Activated CD4-positive, alpha-beta memory T cell treated with anti-CD3 and anti-CD28 coated beads, Interleukin-2, amount 10 ng/mL, durations not matched to agents 7 days and 5 days (primary cell): ENCODE results near the gene TNFAIP3. TPM values are rescaled to one million over a fixed set of nuclear protein-coding genes. Genes with fewer than 3 reads are reported as not detected.

ENCODE experiments used
- CTCF ChIA-PET: fragments of 350-600 bp; sonication (Branson Sonifier 250); formaldehyde crosslinking; loops from one replicate; lab custom pipeline; 2021; ENCODE audit warnings: antibody characterized with exemption, inconsistent platforms; lab: Charles Lee
- POLR2A ChIA-PET: fragments of 350-600 bp; sonication (Branson Sonifier 250); formaldehyde crosslinking; loops from one replicate; lab custom pipeline; 2021; ENCODE audit warnings: antibody characterized with exemption; lab: Charles Lee
- DNase-seq: peaks from one replicate; pipeline ENCODE4 v3.0.0-alpha.2; 2020
- H3K27ac Mint-ChIP-seq: one replicate; pipeline ENCODE4 v1.8.0; 2021; ENCODE audit warnings: mild to moderate bottlenecking, mixed read lengths
- H3K27me3 Mint-ChIP-seq: one replicate; pipeline ENCODE4 v1.8.0; 2021; ENCODE audit warnings: mixed read lengths
- H3K36me3 Mint-ChIP-seq: one replicate; pipeline ENCODE4 v1.8.0; 2021; ENCODE audit warnings: low read depth, mixed read lengths
- H3K4me1 Mint-ChIP-seq: one replicate; pipeline ENCODE4 v1.8.0; 2021; ENCODE audit warnings: mixed read lengths
- H3K4me3 Mint-ChIP-seq: one replicate; pipeline ENCODE4 v1.8.0; 2021; ENCODE audit warnings: mild to moderate bottlenecking, mixed read lengths
- H3K9me3 Mint-ChIP-seq: one replicate; pipeline ENCODE4 v1.8.0; 2021; ENCODE audit warnings: mixed read lengths
- total RNA-seq, 2 experiments: library from RNA; stranded (reverse); gene quantifications; one replicate each; pipeline ENCODE4 v1.2.3, GENCODE V29; 2021

TNFAIP3 gene
- total RNA-seq, 2 experiments from 2014 or later: 143 to 144 TPM

DNA sequence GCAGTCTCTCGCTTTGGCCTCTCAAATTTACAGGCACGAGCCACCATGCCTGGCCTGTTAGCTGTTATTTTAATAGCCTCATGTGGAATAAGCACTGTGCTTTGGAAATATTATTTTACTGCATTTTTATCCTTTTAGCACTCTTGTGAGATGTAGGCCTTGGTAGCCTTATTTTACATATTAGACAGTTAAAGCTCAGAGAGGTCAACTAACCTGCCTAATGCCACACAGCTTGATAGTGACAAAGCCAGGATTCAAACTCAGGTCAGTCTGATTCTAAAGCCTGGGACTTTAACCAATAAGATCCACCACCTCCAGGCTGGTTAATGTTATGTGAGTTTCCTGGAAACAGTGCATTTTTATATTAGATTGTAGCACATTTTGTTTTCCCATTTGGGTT lies 9.5 kb downstream of the TNFAIP3 start:
- Mint-ChIP-seq H3K27ac (no peak overlapping the region), H3K4me3 (no peak overlapping the region), H3K27me3 (no peaks in the 10 kb centered on the region), H3K9me3 (no peaks in the 10 kb centered on the region), H3K36me3 (peaks cover 96% of the 10 kb centered on the region), H3K4me1 (peaks cover 74% of the 10 kb centered on the region)
- ChIA-PET CTCF (interaction anchor here (0.9 to 2.8 kb wide), 3 partner anchors 9 to 100 kb away, joined by 3 to 15 read pairs (median 4); partner anchors contain the start of gene TNFAIP3), POLR2A (interaction anchor here (1.1 kb wide), 1 partner anchor 8 kb away, joined by 3 read pairs; no protein-coding TSS in a partner anchor)
- DNase-seq: no peak

DNA sequence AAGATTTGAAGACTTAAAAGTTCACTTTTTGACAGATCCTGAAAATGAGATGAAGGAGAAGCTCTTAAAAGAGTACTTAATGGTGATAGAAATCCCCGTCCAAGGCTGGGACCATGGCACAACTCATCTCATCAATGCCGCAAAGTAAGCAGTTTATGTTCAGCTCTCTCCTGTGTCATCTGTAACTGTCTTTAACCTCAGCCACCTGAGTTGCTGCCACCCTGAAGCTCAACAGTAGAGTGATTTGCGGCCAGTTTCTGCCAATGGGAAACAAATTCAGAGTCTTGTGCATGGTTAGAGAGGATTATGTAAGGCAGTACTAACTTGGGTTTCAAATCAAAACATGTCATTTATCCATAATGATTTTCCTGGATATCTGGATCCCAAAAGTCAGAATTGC lies 10.1 kb downstream of the TNFAIP3 start:
- no peak for DNase-seq
- Mint-ChIP-seq H3K9me3 (no peaks in the 10 kb centered on the region), H3K27me3 (no peaks in the 10 kb centered on the region), H3K4me3 (no peak overlapping the region), H3K27ac (no peak overlapping the region), H3K36me3 (peaks cover 96% of the 10 kb centered on the region), H3K4me1 (peaks cover 72% of the 10 kb centered on the region)
- POLR2A ChIA-PET: interaction anchor here (1.1 kb wide), 1 partner anchor 9 kb away, joined by 3 read pairs; no protein-coding TSS in a partner anchor
- CTCF ChIA-PET: interaction anchor here (0.5 to 2.8 kb wide), 4 partner anchors 10 to 219 kb away, joined by 3 to 15 read pairs (median 4); partner anchors contain the start of gene TNFAIP3

DNA sequence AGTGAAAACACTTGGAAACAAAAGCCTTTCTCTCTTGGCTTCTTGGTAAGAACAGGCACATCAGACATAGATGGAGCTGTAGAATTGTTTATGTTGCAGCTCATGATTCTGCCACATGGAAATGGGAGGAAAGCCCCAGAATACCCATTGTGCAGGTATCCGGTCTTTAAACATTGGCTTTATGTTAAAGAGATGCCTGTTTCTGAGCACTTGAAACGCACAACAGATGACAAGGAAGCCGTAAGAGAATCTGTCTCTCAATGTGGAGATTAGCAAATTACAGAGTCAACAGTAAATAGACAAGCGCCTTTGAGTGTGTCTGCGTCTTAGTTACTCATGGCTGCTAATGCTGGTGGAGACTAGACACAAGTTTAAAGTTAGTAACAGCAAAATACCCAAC lies 10.5 kb downstream of the TNFAIP3 start:
- H3K27me3 Mint-ChIP-seq: no peaks in the 10 kb centered on the region
- peaks cover 72% of the 10 kb centered on the region for H3K4me1 Mint-ChIP-seq
- no peak overlapping the region for H3K27ac Mint-ChIP-seq
- no peak for DNase-seq
- POLR2A ChIA-PET: interaction anchor here (1.0 to 1.1 kb wide), 3 partner anchors 8 to 78 kb away, joined by 3 read pairs; no protein-coding TSS in a partner anchor
- H3K9me3 Mint-ChIP-seq: no peaks in the 10 kb centered on the region
- CTCF ChIA-PET: interaction anchor here (0.5 to 2.8 kb wide), 4 partner anchors 10 to 220 kb away, joined by 3 to 15 read pairs (median 4); partner anchors contain the start of gene TNFAIP3
- H3K4me3 Mint-ChIP-seq: no peak overlapping the region
- H3K36me3 Mint-ChIP-seq: peaks cover 94% of the 10 kb centered on the region

DNA sequence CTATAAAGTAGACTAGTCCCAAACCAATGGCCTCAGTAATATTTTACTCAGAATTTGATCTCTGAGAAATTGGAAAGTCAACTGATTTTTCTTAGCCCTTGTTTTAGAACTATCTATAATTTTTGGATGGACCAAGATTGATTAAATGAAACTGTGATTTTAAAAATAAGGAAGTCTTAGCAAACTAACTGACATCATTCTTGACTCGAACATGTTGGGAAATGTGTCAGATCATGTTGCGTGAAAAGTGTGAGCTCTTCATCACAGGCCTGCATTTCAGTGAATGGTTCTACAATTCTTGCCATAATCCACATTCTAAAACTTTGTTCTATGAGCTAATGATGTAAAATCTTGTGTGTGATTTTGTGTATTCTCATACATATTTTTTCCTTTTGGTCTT lies 11.0 kb downstream of the TNFAIP3 start:
- DNase-seq: no peak
- Mint-ChIP-seq H3K27me3 (no peaks in the 10 kb centered on the region), H3K36me3 (peaks cover 92% of the 10 kb centered on the region), H3K4me3 (no peak overlapping the region), H3K4me1 (peaks cover 70% of the 10 kb centered on the region), H3K27ac (no peak overlapping the region), H3K9me3 (no peaks in the 10 kb centered on the region)
- CTCF ChIA-PET: interaction anchor here (1.0 to 2.8 kb wide), 3 partner anchors 11 to 68 kb away, joined by 3 to 15 read pairs (median 4); partner anchors contain the start of gene TNFAIP3
- POLR2A ChIA-PET: interaction anchor here (1.0 to 1.1 kb wide), 2 partner anchors 8 to 79 kb away, joined by 3 read pairs; no protein-coding TSS in a partner anchor

GRCh38 chr6:137878486-137879285 lies 11.6 kb downstream of the TNFAIP3 start:
- Mint-ChIP-seq H3K36me3 (peaks cover 89% of the 10 kb centered on the region), H3K27ac (no peak overlapping the region), H3K4me3 (no peak overlapping the region), H3K9me3 (no peaks in the 10 kb centered on the region), H3K27me3 (no peaks in the 10 kb centered on the region), H3K4me1 (peaks cover 69% of the 10 kb centered on the region)
- ChIA-PET POLR2A (interaction anchor here (0.6 to 1.1 kb wide), 3 partner anchors 9 to 79 kb away, joined by 3 read pairs; no protein-coding TSS in a partner anchor), CTCF (interaction anchor here (1.0 to 2.8 kb wide), 3 partner anchors 8 to 68 kb away, joined by 3 to 15 read pairs (median 6); partner anchors contain the start of gene TNFAIP3)
- DNase-seq: no peak

DNA sequence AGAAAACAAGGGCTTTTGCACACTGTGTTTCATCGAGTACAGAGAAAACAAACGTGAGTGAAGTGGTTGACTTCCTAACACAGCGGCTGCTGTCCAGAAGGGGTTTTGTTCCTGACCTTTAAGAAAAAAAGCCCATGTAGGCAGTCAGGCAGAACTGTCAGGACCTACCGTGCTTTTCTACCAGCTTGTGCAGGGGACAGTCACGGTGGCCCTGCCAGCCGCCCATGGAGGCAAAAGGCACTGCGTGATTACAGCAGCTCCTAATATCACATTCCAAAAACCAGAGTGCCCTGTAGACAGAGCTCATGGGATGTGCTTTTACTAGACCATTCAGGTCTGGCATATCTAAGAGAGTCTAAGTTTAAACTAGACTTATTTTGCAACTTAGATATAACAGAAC lies 12.2 kb downstream of the TNFAIP3 start:
- no peaks in the 10 kb centered on the region for H3K9me3 Mint-ChIP-seq
- H3K36me3 Mint-ChIP-seq: peaks cover 86% of the 10 kb centered on the region
- H3K27me3 Mint-ChIP-seq: no peaks in the 10 kb centered on the region
- ChIA-PET POLR2A (interaction anchor here (0.6 kb wide), 1 partner anchor 33 kb away, joined by 3 read pairs; no protein-coding TSS in a partner anchor), CTCF (interaction anchor here (1.5 kb wide), 1 partner anchor 9 kb away, joined by 6 read pairs; no protein-coding TSS in a partner anchor)
- no peak overlapping the region for H3K4me3 Mint-ChIP-seq
- peaks cover 70% of the 10 kb centered on the region for H3K4me1 Mint-ChIP-seq
- DNase-seq: no peak
- H3K27ac Mint-ChIP-seq: no peak overlapping the region

GRCh38 chr6:137879885-137880745 lies 13.1 kb downstream of the TNFAIP3 start:
- H3K27ac Mint-ChIP-seq: peak overlapping the region; percentile 16
- peaks cover 83% of the 10 kb centered on the region for H3K36me3 Mint-ChIP-seq
- peaks cover 67% of the 10 kb centered on the region for H3K4me1 Mint-ChIP-seq
- peaks cover 3% of the 10 kb centered on the region for H3K9me3 Mint-ChIP-seq
- ChIA-PET POLR2A (interaction anchor here (0.6 to 4.9 kb wide), 3 partner anchors 8 to 1257 kb away, joined by 4 to 42 read pairs (median 29); partner anchors contain the start of gene TNFAIP3), CTCF (interaction anchor here (0.6 to 5.4 kb wide), 3 partner anchors 10 to 21 kb away, joined by 3 to 68 read pairs (median 6); partner anchors contain the start of gene TNFAIP3)
- no peak overlapping the region for H3K4me3 Mint-ChIP-seq
- no peaks in the 10 kb centered on the region for H3K27me3 Mint-ChIP-seq
- DNase-seq: no peak

- H3K36me3 Mint-ChIP-seq: peaks cover 79% of the 10 kb centered on the region
- H3K4me3 Mint-ChIP-seq: no peak overlapping the region
- no peak for DNase-seq
Observed at GRCh38 chr6:137880746-137881521, 13.9 kb downstream of the TNFAIP3 start.

DNA sequence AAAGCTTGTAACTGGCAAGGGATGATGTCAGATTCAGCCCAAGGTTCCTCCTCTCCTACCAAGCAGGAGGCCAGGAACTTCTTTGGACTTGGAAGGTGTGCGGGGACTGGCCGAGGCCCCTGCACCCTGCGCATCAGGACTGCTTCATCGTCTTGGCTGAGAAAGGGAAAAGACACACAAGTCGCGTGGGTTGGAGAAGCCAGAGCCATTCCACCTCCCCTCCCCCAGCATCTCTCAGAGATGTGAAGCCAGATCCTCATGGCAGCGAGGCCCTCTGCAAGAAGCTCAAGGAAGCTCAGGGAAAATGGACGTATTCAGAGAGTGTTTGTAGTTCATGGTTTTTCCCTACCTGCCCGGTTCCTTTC lies 14.4 kb downstream of the TNFAIP3 start:
- DNase-seq: no peak
- H3K4me3 Mint-ChIP-seq: no peak overlapping the region
- no peaks in the 10 kb centered on the region for H3K27me3 Mint-ChIP-seq
- POLR2A ChIA-PET: interaction anchor here (0.8 to 4.9 kb wide), 6 partner anchors 10 to 57 kb away, joined by 3 to 42 read pairs (median 4); partner anchors contain the start of gene TNFAIP3
- peaks cover 80% of the 10 kb centered on the region for H3K36me3 Mint-ChIP-seq
- peaks cover 58% of the 10 kb centered on the region for H3K4me1 Mint-ChIP-seq
- peaks cover 6% of the 10 kb centered on the region for H3K9me3 Mint-ChIP-seq
- H3K27ac Mint-ChIP-seq: peak overlapping the region; percentile 31
- CTCF ChIA-PET: interaction anchor here (1.4 to 5.4 kb wide), 3 partner anchors 12 to 173 kb away, joined by 5 to 68 read pairs (median 7); partner anchors contain the start of gene TNFAIP3

More at GRCh38 chr6:137880746-137881521, 13.9 kb downstream of the TNFAIP3 start:
- peak overlapping the region; percentile 71 for H3K27ac Mint-ChIP-seq
- peaks cover 6% of the 10 kb centered on the region for H3K9me3 Mint-ChIP-seq
- POLR2A ChIA-PET: interaction anchor here (3.4 to 4.9 kb wide), 2 partner anchors 9 to 13 kb away, joined by 29 to 42 read pairs; partner anchors contain the start of gene TNFAIP3
- no peaks in the 10 kb centered on the region for H3K27me3 Mint-ChIP-seq
- CTCF ChIA-PET: interaction anchor here (1.4 to 5.4 kb wide), 3 partner anchors 11 to 173 kb away, joined by 5 to 68 read pairs (median 7); partner anchors contain the start of gene TNFAIP3
- H3K4me1 Mint-ChIP-seq: peaks cover 59% of the 10 kb centered on the region

DNA sequence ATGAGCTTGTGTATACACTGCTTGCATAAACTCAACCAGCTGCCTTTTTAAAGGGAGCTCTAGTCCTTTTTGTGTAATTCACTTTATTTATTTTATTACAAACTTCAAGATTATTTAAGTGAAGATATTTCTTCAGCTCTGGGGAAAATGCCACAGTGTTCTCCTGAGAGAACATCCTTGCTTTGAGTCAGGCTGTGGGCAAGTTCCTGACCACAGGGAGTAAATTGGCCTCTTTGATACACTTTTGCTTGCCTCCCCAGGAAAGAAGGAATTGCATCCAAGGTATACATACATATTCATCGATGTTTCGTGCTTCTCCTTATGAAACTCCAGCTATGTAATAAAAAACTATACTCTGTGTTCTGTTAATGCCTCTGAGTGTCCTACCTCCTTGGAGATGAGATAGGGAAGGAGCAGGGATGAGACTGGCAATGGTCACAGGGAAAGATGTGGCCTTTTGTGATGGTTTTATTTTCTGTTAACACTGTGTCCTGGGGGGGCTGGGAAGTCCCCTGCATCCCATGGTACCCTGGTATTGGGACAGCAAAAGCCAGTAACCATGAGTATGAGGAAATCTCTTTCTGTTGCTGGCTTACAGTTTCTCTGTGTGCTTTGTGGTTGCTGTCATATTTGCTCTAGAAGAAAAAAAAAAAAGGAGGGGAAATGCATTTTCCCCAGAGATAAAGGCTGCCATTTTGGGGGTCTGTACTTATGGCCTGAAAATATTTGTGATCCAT lies 15.3 kb downstream of the TNFAIP3 start:
- no peaks in the 10 kb centered on the region for H3K27me3 Mint-ChIP-seq
- CTCF ChIA-PET: interaction anchor here (0.9 to 5.4 kb wide), 6 partner anchors 9 to 174 kb away, joined by 3 to 68 read pairs (median 4); partner anchors contain the start of gene TNFAIP3
- peaks cover 55% of the 10 kb centered on the region for H3K4me1 Mint-ChIP-seq
- H3K4me3 Mint-ChIP-seq: no peak overlapping the region
- DNase-seq: no peak
- POLR2A ChIA-PET: interaction anchor here (0.8 to 4.9 kb wide), 6 partner anchors 9 to 57 kb away, joined by 3 to 42 read pairs (median 4); partner anchors contain the start of gene TNFAIP3
- H3K36me3 Mint-ChIP-seq: peaks cover 80% of the 10 kb centered on the region
- peaks cover 6% of the 10 kb centered on the region for H3K9me3 Mint-ChIP-seq
- H3K27ac Mint-ChIP-seq: peak overlapping the region; percentile 63
